ENCODE measurements around the gene TSPYL6.

DNA sequence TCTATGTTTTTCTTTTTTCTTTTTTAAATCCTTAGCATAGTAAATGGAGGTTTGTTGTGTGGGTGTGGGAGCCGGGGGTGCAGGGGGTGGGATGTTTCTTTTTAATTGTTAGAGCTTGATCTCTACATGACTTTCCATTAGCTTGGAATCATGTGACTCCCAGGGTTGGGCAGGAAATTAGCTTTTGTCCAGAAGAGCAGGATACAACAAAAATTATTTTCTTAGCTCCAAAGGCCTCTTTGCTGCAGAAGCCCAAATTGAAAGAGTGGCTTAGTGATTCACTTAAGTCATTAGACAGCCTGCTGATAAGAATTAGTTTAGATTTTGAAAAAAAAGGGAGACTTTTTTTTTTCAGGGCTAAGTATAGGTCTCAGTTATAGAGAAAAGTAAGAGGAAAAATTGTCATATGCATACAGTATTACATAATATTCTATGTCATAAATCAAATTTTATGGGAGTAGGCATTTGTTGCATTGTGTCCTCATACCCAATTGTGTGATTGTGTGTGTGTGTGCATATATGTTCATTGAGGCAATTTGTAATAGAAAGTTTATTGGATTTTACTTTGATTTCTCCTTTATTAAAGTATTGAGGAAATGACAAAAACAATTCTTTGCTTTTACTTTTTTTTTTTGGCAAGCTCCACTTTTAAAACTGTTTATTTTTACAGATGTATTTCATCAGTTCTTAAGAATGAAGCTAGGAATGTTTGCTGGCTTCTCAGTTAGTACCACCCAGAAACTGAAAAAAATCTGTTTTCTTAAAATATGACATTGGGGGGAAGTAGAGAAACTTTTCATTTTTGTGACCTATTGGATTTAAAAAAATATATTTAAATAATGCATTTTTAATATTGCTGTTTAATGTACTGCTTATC is 47.4 kb downstream of the TSPYL6 start:
- no peak for TF ChIP-seq FOXK1 (CRISPR knock-in tag; IDR thresholded peaks at IDR 0.05)
- no peak for TF ChIP-seq SMAD3 (CRISPR knock-in tag; IDR thresholded peaks at IDR 0.05; ENCODE audit: borderline replicate concordance)
- TF ChIP-seq, protein P1, sequence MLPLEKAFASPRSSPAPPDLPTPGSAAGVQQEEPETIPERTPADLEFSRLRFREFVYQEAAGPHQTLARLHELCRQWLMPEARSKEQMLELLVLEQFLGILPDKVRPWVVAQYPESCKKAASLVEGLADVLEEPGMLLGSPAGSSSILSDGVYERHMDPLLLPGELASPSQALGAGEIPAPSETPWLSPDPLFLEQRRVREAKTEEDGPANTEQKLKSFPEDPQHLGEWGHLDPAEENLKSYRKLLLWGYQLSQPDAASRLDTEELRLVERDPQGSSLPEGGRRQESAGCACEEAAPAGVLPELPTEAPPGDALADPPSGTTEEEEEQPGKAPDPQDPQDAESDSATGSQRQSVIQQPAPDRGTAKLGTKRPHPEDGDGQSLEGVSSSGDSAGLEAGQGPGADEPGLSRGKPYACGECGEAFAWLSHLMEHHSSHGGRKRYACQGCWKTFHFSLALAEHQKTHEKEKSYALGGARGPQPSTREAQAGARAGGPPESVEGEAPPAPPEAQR (CRISPR knock-in tag; IDR thresholded peaks at IDR 0.05): no peak
- TF ChIP-seq, protein P2, sequence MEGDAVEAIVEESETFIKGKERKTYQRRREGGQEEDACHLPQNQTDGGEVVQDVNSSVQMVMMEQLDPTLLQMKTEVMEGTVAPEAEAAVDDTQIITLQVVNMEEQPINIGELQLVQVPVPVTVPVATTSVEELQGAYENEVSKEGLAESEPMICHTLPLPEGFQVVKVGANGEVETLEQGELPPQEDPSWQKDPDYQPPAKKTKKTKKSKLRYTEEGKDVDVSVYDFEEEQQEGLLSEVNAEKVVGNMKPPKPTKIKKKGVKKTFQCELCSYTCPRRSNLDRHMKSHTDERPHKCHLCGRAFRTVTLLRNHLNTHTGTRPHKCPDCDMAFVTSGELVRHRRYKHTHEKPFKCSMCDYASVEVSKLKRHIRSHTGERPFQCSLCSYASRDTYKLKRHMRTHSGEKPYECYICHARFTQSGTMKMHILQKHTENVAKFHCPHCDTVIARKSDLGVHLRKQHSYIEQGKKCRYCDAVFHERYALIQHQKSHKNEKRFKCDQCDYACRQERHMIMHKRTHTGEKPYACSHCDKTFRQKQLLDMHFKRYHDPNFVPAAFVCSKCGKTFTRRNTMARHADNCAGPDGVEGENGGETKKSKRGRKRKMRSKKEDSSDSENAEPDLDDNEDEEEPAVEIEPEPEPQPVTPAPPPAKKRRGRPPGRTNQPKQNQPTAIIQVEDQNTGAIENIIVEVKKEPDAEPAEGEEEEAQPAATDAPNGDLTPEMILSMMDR (IDR thresholded peaks at IDR 0.05): no peak
- TF ChIP-seq, protein P3, sequence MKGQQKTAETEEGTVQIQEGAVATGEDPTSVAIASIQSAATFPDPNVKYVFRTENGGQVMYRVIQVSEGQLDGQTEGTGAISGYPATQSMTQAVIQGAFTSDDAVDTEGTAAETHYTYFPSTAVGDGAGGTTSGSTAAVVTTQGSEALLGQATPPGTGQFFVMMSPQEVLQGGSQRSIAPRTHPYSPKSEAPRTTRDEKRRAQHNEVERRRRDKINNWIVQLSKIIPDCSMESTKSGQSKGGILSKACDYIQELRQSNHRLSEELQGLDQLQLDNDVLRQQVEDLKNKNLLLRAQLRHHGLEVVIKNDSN (CRISPR knock-in tag; IDR thresholded peaks at IDR 0.05): no peak
- TF ChIP-seq KAT7 (CRISPR knock-in tag; IDR thresholded peaks at IDR 0.05; ENCODE audit: borderline replicate concordance): no peak
- no peak for TF ChIP-seq FOXP1 (CRISPR knock-in tag; IDR thresholded peaks at IDR 0.05; ENCODE audit: borderline replicate concordance)
- no peak for TF ChIP-seq TEAD4 (CRISPR knock-in tag; IDR thresholded peaks at IDR 0.05)
- TF ChIP-seq, protein P4, sequence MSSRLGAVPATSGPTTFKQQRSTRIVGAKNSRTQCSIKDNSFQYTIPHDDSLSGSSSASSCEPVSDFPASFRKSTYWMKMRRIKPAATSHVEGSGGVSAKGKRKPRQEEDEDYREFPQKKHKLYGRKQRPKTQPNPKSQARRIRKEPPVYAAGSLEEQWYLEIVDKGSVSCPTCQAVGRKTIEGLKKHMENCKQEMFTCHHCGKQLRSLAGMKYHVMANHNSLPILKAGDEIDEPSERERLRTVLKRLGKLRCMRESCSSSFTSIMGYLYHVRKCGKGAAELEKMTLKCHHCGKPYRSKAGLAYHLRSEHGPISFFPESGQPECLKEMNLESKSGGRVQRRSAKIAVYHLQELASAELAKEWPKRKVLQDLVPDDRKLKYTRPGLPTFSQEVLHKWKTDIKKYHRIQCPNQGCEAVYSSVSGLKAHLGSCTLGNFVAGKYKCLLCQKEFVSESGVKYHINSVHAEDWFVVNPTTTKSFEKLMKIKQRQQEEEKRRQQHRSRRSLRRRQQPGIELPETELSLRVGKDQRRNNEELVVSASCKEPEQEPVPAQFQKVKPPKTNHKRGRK (CRISPR knock-in tag; IDR thresholded peaks at IDR 0.05; ENCODE audit: borderline replicate concordance): no peak

Measured in WTC11 (cell line).